Measurements from ENCODE around the gene EGFLAM. TPM values are rescaled to one million over a fixed set of nuclear protein-coding genes. Genes with fewer than 3 reads are reported as not detected.

EGFLAM gene
- total RNA-seq, 2 experiments from 2014 or later: not detected

- no peaks in the 10 kb centered on the region for H3K4me1 Mint-ChIP-seq (ENCODE audit: low read depth)
Measured at GRCh38 chr5:38226091-38226490, 32.3 kb upstream of the EGFLAM start.

DNA sequence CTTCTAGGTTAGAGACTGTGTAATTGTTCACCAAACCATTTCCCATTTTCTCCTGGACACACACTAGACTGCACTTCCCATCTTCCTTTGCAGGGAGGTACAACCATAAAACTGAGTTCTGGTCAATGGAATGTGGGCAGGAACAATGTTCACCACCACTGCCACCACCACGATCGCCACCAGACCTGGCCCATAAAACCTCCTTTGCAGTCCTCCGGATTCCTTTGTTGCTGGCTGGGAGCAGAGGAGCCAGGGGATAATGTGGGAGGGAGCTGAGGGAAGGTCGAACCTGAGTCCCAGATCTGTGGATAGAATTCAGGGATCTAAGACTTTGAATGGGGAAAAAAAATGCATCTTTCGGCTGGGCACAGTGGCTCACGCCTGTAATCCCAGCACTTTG is 29.4 kb upstream of the EGFLAM start:
- ChIA-PET CTCF (no interaction called here), POLR2A (no interaction called here)
- Mint-ChIP-seq H3K27me3 (no peaks in the 10 kb centered on the region), H3K4me1 (ENCODE audit: low read depth) (no peaks in the 10 kb centered on the region), H3K27ac (no peak overlapping the region), H3K9me3 (peaks cover under 1% of the 10 kb centered on the region), H3K36me3 (ENCODE audit: low read depth) (no peaks in the 10 kb centered on the region), H3K4me3 (no peak overlapping the region)
- TF ChIP-seq, protein P1, sequence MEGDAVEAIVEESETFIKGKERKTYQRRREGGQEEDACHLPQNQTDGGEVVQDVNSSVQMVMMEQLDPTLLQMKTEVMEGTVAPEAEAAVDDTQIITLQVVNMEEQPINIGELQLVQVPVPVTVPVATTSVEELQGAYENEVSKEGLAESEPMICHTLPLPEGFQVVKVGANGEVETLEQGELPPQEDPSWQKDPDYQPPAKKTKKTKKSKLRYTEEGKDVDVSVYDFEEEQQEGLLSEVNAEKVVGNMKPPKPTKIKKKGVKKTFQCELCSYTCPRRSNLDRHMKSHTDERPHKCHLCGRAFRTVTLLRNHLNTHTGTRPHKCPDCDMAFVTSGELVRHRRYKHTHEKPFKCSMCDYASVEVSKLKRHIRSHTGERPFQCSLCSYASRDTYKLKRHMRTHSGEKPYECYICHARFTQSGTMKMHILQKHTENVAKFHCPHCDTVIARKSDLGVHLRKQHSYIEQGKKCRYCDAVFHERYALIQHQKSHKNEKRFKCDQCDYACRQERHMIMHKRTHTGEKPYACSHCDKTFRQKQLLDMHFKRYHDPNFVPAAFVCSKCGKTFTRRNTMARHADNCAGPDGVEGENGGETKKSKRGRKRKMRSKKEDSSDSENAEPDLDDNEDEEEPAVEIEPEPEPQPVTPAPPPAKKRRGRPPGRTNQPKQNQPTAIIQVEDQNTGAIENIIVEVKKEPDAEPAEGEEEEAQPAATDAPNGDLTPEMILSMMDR (IDR thresholded peaks at IDR 0.05): no peak
- no peak for ATAC-seq
- intact Hi-C loops (cut with micrococcal nuclease): no loop called here
- DNase-seq: no peak

More at GRCh38 chr5:38226091-38226490, 32.3 kb upstream of the EGFLAM start:
- ATAC-seq (no peak), DNase-seq (no peak)
- no peak overlapping the region for H3K27ac Mint-ChIP-seq
- H3K36me3 Mint-ChIP-seq (ENCODE audit: low read depth): no peaks in the 10 kb centered on the region
- no peak overlapping the region for H3K4me3 Mint-ChIP-seq
- ChIA-PET CTCF (interaction anchor here (1.0 kb wide), 1 partner anchor 16 kb away, joined by 5 read pairs; no protein-coding TSS in a partner anchor), POLR2A (interaction anchor here (0.7 kb wide), 1 partner anchor 73 kb away, joined by 3 read pairs; no protein-coding TSS in a partner anchor)
- intact Hi-C loops (cut with micrococcal nuclease): no loop called here
- TF ChIP-seq, protein P1 (IDR thresholded peaks at IDR 0.05): no peak
- H3K27me3 Mint-ChIP-seq: peaks cover under 1% of the 10 kb centered on the region
- H3K9me3 Mint-ChIP-seq: no peaks in the 10 kb centered on the region

- Mint-ChIP-seq H3K36me3 (ENCODE audit: low read depth) (no peaks in the 10 kb centered on the region), H3K27ac (no peak overlapping the region), H3K27me3 (no peaks in the 10 kb centered on the region), H3K4me3 (no peak overlapping the region), H3K9me3 (peaks cover 11% of the 10 kb centered on the region), H3K4me1 (ENCODE audit: low read depth) (no peaks in the 10 kb centered on the region)
- ATAC-seq (no peak), DNase-seq (no peak)
- intact Hi-C loops (cut with micrococcal nuclease): no loop called here
- ChIA-PET POLR2A (no interaction called here), CTCF (no interaction called here)
- TF ChIP-seq, protein P1 (IDR thresholded peaks at IDR 0.05): no peak
Measured at GRCh38 chr5:38234737-38235136, 23.6 kb upstream of the EGFLAM start.

DNA sequence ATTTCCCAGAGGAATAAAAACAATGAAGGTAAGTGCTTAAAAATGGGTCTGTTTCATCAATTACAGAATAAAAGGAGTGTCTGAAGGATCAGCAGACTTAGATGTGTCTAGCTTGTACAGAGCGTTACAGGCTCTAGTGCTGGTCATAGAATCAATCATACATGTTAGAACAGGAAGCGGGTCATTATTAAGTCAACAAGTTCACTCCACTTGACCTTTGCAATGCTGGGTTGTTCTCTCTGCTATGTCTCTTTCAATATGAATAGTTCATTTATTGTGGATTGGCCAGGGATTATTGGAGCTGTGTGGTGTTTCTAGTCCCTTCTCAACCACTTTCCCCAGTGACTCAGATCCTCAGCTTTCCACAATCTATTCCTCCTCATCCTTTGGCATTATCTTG is 20.7 kb upstream of the EGFLAM start:
- Mint-ChIP-seq H3K9me3 (peaks cover 11% of the 10 kb centered on the region), H3K27me3 (peaks cover 6% of the 10 kb centered on the region), H3K36me3 (ENCODE audit: low read depth) (no peaks in the 10 kb centered on the region), H3K4me3 (no peak overlapping the region), H3K27ac (no peak overlapping the region), H3K4me1 (ENCODE audit: low read depth) (no peaks in the 10 kb centered on the region)
- ATAC-seq: no peak
- DNase-seq: no peak
- intact Hi-C loops (cut with micrococcal nuclease): no loop called here
- POLR2A ChIA-PET: no interaction called here
- TF ChIP-seq, protein P1 (IDR thresholded peaks at IDR 0.05): no peak
- CTCF ChIA-PET: interaction anchor here (1.0 to 1.7 kb wide), 2 partner anchors 28 to 204 kb away, joined by 3 to 4 read pairs; no protein-coding TSS in a partner anchor

DNA sequence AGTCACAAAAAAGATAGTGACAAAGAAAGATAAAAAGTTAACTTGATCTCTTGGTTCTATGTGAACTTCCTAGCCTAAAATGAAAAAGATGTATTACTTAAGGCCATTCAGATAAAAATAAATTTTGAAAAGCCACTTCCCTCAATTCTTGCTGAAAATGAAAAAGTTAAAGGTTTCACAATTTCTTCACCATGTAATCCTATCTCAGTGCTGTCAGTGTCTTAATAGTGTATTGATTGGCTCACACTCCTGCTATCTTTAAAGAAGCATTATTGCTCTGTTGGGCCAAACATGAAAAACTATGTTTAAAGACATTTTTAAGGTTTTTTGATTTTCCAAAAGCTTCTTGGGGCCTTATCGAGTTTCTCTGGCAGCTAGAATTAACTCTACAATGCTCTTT is 18.1 kb upstream of the EGFLAM start:
- DNase-seq: no peak
- ATAC-seq: no peak
- no peaks in the 10 kb centered on the region for H3K36me3 Mint-ChIP-seq (ENCODE audit: low read depth)
- no peaks in the 10 kb centered on the region for H3K4me1 Mint-ChIP-seq (ENCODE audit: low read depth)
- H3K9me3 Mint-ChIP-seq: peaks cover 3% of the 10 kb centered on the region
- no peak overlapping the region for H3K4me3 Mint-ChIP-seq
- ChIA-PET POLR2A (no interaction called here), CTCF (interaction anchor here (0.6 kb wide), 1 partner anchor 26 kb away, joined by 3 read pairs; no protein-coding TSS in a partner anchor)
- TF ChIP-seq, protein P1 (IDR thresholded peaks at IDR 0.05): no peak
- peaks cover 8% of the 10 kb centered on the region for H3K27me3 Mint-ChIP-seq
- intact Hi-C loops (cut with micrococcal nuclease): no loop called here
- H3K27ac Mint-ChIP-seq: no peak overlapping the region

Measured in activated CD8-positive, alpha-beta T cell treated with anti-CD3 and anti-CD28 coated beads for 36 hours (primary cell).